ENCODE results near the gene TRAP1. TPM values are rescaled to one million over a fixed set of nuclear protein-coding genes. Genes with fewer than 3 reads are reported as not detected.
A peak's percentile ranks its signal among the peaks of the same experiment; 100 is the strongest.

TRAP1 gene
- total RNA-seq, 1 experiment from 2014 or later: 416 TPM

GRCh38 chr16:3646348-3646920 is 70.9 kb downstream of the TRAP1 start:
- Histone ChIP-seq H3K4me3 (replicated peaks in 1 of 2; ENCODE audit: low read depth in 1 of 2, low read length in 2 of 2) (peak overlapping the region in 1 of 2 experiments; percentile 32; a peak in 2 of 4 replicates), H3K79me2 (ENCODE audit: insufficient read depth, low read length) (no peaks in the 10 kb centered on the region), H3K4me2 (ENCODE audit: low read length) (peak overlapping the region; percentile 72), H3K4me1 (ENCODE audit: control insufficient read depth in 1 of 2, insufficient read depth in 2 of 2, low read length in 2 of 2) (peaks cover 41 to 44% of the 10 kb centered on the region in 2 experiments), H3K9me2 (ENCODE audit: insufficient read depth) (no peaks in the 10 kb centered on the region), H3K9me3 (ENCODE audit: control insufficient read depth in 1 of 2, insufficient read depth in 1 of 2, low read depth in 1 of 2, low read length in 2 of 2) (no peaks in the 10 kb centered on the region), H4K20me1 (ENCODE audit: insufficient read depth) (no peaks in the 10 kb centered on the region), H3K27me3 (ENCODE audit: insufficient read depth, low read length) (no peaks in the 10 kb centered on the region), H2AFZ (ENCODE audit: low read depth, low read length, poor library complexity, severe bottlenecking) (no peak overlapping the region), H3K36me3 (ENCODE audit: control insufficient read depth in 1 of 2, insufficient read depth in 2 of 2, low read length in 2 of 2) (no peaks in the 10 kb centered on the region), H3K9ac (ENCODE audit: low read length) (peak overlapping the region; percentile 17; the same call in 1 of the 2 replicates), H3K27ac (ENCODE audit: low read depth, low read length) (peak overlapping the region; percentile 75; the same call in 1 of the 2 replicates)
- ChIA-PET CTCF (interaction anchor here (0.7 to 1.0 kb wide), 2 partner anchors 8 to 9 kb away, joined by 3 read pairs; no protein-coding TSS in a partner anchor), POLR2A (no interaction called here), RAD21 (ENCODE audit: low non-redundant PET in 1 of 2, low total read pairs in 2 of 2, uncharacterized antibody in 2 of 2, unreplicated experiment in 2 of 2) (no interaction called here)
- no TSS peak for BruUV-seq (replicated peaks)
- intact Hi-C loops (cut with micrococcal nuclease): no loop called here
- DNase-seq (ENCODE audit: low read depth, low spot score) (peak; percentile 51), ATAC-seq (peak; percentile 73)
- TF ChIP-seq POLR2A (IDR thresholded peaks at IDR 0.05; ENCODE audit: borderline replicate concordance, extremely low read depth, insufficient read depth, insufficient read length) (no peak), POLR2AphosphoS5 (IDR thresholded peaks at IDR 0.05; ENCODE audit: low read depth, low read length) (peak; percentile 64), EZH2 (IDR thresholded peaks at IDR 0.05) (no peak), JUND (IDR thresholded peaks at IDR 0.05) (peak; percentile 77), ELF1 (IDR thresholded peaks at IDR 0.05; ENCODE audit: borderline replicate concordance, low read depth) (no peak), TCF7L2 (IDR thresholded peaks at IDR 0.05; ENCODE audit: borderline replicate concordance, extremely low read depth, insufficient read depth, insufficient read length) (peak; percentile 44), MAX (IDR thresholded peaks at IDR 0.05) (peak; percentile 57; the same call in 1 of the 2 replicates), RAD21 (IDR thresholded peaks at IDR 0.05; ENCODE audit: low read depth) (no peak), ZBTB33 (IDR thresholded peaks at IDR 0.05; ENCODE audit: extremely low read depth, insufficient replicate concordance, low read length) (no peak), SIN3A (IDR thresholded peaks at IDR 0.05; ENCODE audit: low read depth) (no peak), ZNF274 (IDR thresholded peaks at IDR 0.05; ENCODE audit: low read depth, low read length) (no peak), ZFX (IDR thresholded peaks at IDR 0.05) (no peak), REST (IDR thresholded peaks at IDR 0.05; ENCODE audit: low read depth) (no peak), FOSL1 (IDR thresholded peaks at IDR 0.05; ENCODE audit: low read depth) (peak; percentile 74), EGR1 (IDR thresholded peaks at IDR 0.05; ENCODE audit: low read depth) (no peak), ATF3 (IDR thresholded peaks at IDR 0.05) (no peak), SRF (IDR thresholded peaks at IDR 0.05; ENCODE audit: low read depth) (no peak; the same call in 1 of the 2 replicates), CTCF (IDR thresholded peaks at IDR 0.05 in 2 of 3, conservative IDR thresholded peaks at IDR 0.05 in 1 of 3; ENCODE audit: borderline replicate concordance in 1 of 3, insufficient read depth in 1 of 3, low read depth in 2 of 3, low read length in 2 of 3) (no peak), YY1 (IDR thresholded peaks at IDR 0.05; ENCODE audit: extremely low read depth, insufficient replicate concordance, low read depth, low read length) (peak; percentile 77), CEBPB (IDR thresholded peaks at IDR 0.05; ENCODE audit: low read depth) (no peak)
